GM12865 (cell line): Measurements from ENCODE around the gene TRIM61.
"Not testable (repeated sequence)": the region's sequence is repeated elsewhere in the genome, so short reads cannot be mapped to it uniquely, and the experiment has no call there.

Experiments
- DNase-seq: peaks from one replicate; pipeline ENCODE4 v3.0.0; 2010; ENCODE audit warnings: low read depth
- H3K4me3 ChIP-seq: 2 replicates; pipeline ENCODE4 v1.5.1; 2011; ENCODE audit warnings: mild to moderate bottlenecking, low read depth, low read length, control low read depth
- CTCF ChIP-seq: IDR thresholded peaks from 2 replicates; pipeline ENCODE4 v1.5.1; 2011; ENCODE audit warnings: low read length, control low read depth, low read depth, inconsistent platforms; ENCODE audit not compliant: insufficient read depth; ENCODE audit errors: missing control alignments

The TRIM61 gene

GRCh38 chr4:164933244-164933643 is 44.2 kb downstream of the TRIM61 start:
- no peak overlapping the region for H3K4me3 ChIP-seq
- TF ChIP-seq CTCF, result no peak
- DNase-seq, result no peak

- no peak overlapping the region for H3K4me3 ChIP-seq
- TF ChIP-seq CTCF, result no peak
- no peak for DNase-seq
Observed at GRCh38 chr4:164931551-164932324, 45.7 kb downstream of the TRIM61 start.

- no peak for TF ChIP-seq CTCF
- no peak for DNase-seq
Observed at GRCh38 chr4:164930647-164931046, 46.8 kb downstream of the TRIM61 start.

GRCh38 chr4:164927101-164927500 is 50.4 kb downstream of the TRIM61 start:
- H3K4me3 ChIP-seq, DNase-seq: not testable (repeated sequence)

More at GRCh38 chr4:164930647-164931046, 46.8 kb downstream of the TRIM61 start:
- H3K4me3 ChIP-seq, result no peak overlapping the region

- H3K4me3 ChIP-seq, result no peak overlapping the region
- no peak for DNase-seq
- no peak for TF ChIP-seq CTCF
Observed at GRCh38 chr4:164926301-164926700, 51.2 kb downstream of the TRIM61 start.

- TF ChIP-seq CTCF, result no peak
- no peak for DNase-seq
- H3K4me3 ChIP-seq, result no peak overlapping the region
Observed at GRCh38 chr4:164924670-164925238, 52.7 kb downstream of the TRIM61 start.

- no peak for DNase-seq
- TF ChIP-seq CTCF, result no peak
- H3K4me3 ChIP-seq, result no peak overlapping the region
Observed at GRCh38 chr4:164918956-164919355, 58.5 kb downstream of the TRIM61 start.
